Mesenchymal stem cell (in vitro differentiated cells and primary cell): ENCODE results near the gene TSC2.
"Not testable (repeated sequence)": the region's sequence is repeated elsewhere in the genome, so short reads cannot be mapped to it uniquely, and the experiment has no call there.

Experiments
- DNase-seq: peaks from one replicate; pipeline ENCODE4 v3.0.0-alpha.2; 2013
- H2AFZ ChIP-seq: one replicate; pipeline ENCODE4 v1.6.1; 2013; ENCODE audit warnings: low read depth, mild to moderate bottlenecking, control low read depth, inconsistent platforms, low read length, moderate library complexity
- H2AK5ac ChIP-seq: 2 replicates; pipeline ENCODE4 v1.6.1; 2013; ENCODE audit warnings: low read length, moderate library complexity, mild to moderate bottlenecking, inconsistent platforms; ENCODE audit not compliant: severe bottlenecking
- H2BK120ac ChIP-seq: one replicate; pipeline ENCODE4 v1.6.1; 2013; ENCODE audit warnings: low read depth, mild to moderate bottlenecking, inconsistent platforms, low read length, moderate library complexity
- H2BK12ac ChIP-seq, 2 experiments: one replicate each; pipeline ENCODE4 v1.6.1; 2013; ENCODE audit warnings: inconsistent platforms in 2 of 2, low read length in 2 of 2, mild to moderate bottlenecking in 2 of 2, moderate library complexity in 2 of 2, control low read depth in 1 of 2
- H2BK15ac ChIP-seq: one replicate; pipeline ENCODE4 v1.6.1; 2013; ENCODE audit warnings: mild to moderate bottlenecking, low read depth, inconsistent platforms; ENCODE audit not compliant: poor library complexity, severe bottlenecking
- H2BK5ac ChIP-seq: 2 replicates; pipeline ENCODE4 v1.6.1; 2013; ENCODE audit warnings: low read depth, mild to moderate bottlenecking, low read length, control low read depth, inconsistent platforms; ENCODE audit not compliant: poor library complexity, severe bottlenecking
- H3K14ac ChIP-seq, 2 experiments: one replicate each; pipeline ENCODE4 v1.6.1; 2013; ENCODE audit warnings: inconsistent platforms in 2 of 2, low read length in 2 of 2, control low read depth in 1 of 2, mild to moderate bottlenecking in 1 of 2, moderate library complexity in 1 of 2
- H3K18ac ChIP-seq, 2 experiments: one replicate each; pipeline ENCODE4 v1.6.1; 2013; ENCODE audit warnings: inconsistent platforms in 2 of 2, low read length in 2 of 2, control low read depth in 1 of 2, low read depth in 1 of 2, mild to moderate bottlenecking in 1 of 2
- H3K23ac ChIP-seq, 2 experiments: one replicate each; pipeline ENCODE4 v1.6.1; 2013; ENCODE audit warnings: inconsistent platforms in 2 of 2, low read length in 2 of 2, mild to moderate bottlenecking in 2 of 2, moderate library complexity in 2 of 2, control low read depth in 1 of 2
- H3K27ac ChIP-seq: 2 replicates; pipeline ENCODE4 v1.5.1; 2013; ENCODE audit warnings: mild to moderate bottlenecking, moderate library complexity, low read length, control low read depth, inconsistent platforms; ENCODE audit not compliant: poor library complexity, severe bottlenecking
- H3K27me3 ChIP-seq, 2 experiments: 2 replicates each; pipeline versions ENCODE4 v1.6.1 to v1.7.0; 2013; ENCODE audit warnings: low read length in 2 of 2, mild to moderate bottlenecking in 2 of 2, moderate library complexity in 2 of 2, control low read depth in 1 of 2, inconsistent platforms in 1 of 2; ENCODE audit not compliant: control insufficient read depth in 1 of 2, insufficient read depth in 1 of 2
- H3K36me3 ChIP-seq, 2 experiments: 2 replicates each; pipeline versions ENCODE4 v1.6.1 to v1.7.0; 2013; ENCODE audit warnings: low read length in 2 of 2, control low read depth in 1 of 2, inconsistent platforms in 1 of 2, low read depth in 1 of 2, mild to moderate bottlenecking in 1 of 2; ENCODE audit not compliant: insufficient read depth in 2 of 2, control insufficient read depth in 1 of 2
- H3K4ac ChIP-seq, 2 experiments: one replicate each; pipeline ENCODE4 v1.6.1; 2013; ENCODE audit warnings: inconsistent platforms in 2 of 2, low read length in 2 of 2, mild to moderate bottlenecking in 2 of 2, moderate library complexity in 2 of 2, control low read depth in 1 of 2, low read depth in 1 of 2
- H3K4me1 ChIP-seq: 2 replicates; pipeline ENCODE4 v1.6.1; 2013; ENCODE audit warnings: low read depth, low read length, control low read depth; ENCODE audit not compliant: control insufficient read depth, insufficient read depth
- H3K4me2 ChIP-seq: 2 replicates; pipeline ENCODE4 v1.6.1; 2013; ENCODE audit warnings: low read length, mild to moderate bottlenecking, inconsistent platforms; ENCODE audit not compliant: poor library complexity, severe bottlenecking
- H3K4me3 ChIP-seq, 2 experiments: 2 replicates each; pipeline versions ENCODE4 v1.5.1 to v1.7.0; 2013; ENCODE audit warnings: low read length in 2 of 2, mild to moderate bottlenecking in 2 of 2, control low read depth in 1 of 2, low read depth in 1 of 2; ENCODE audit not compliant: insufficient read depth in 1 of 2
- H3K79me1 ChIP-seq: replicated peaks from 2 replicates; pipeline ENCODE4 v1.6.1; 2013; ENCODE audit warnings: mild to moderate bottlenecking, control low read depth, low read length, inconsistent platforms; ENCODE audit not compliant: poor library complexity, severe bottlenecking
- H3K9ac ChIP-seq: 2 replicates; pipeline ENCODE4 v1.7.0; 2013; ENCODE audit warnings: mild to moderate bottlenecking, low read length, moderate library complexity
- H3K9me3 ChIP-seq: 2 replicates; pipeline ENCODE4 v1.7.0; 2013; ENCODE audit warnings: mild to moderate bottlenecking, low read length; ENCODE audit not compliant: control insufficient read depth
- H4K8ac ChIP-seq: one replicate; pipeline ENCODE4 v1.6.1; 2013; ENCODE audit warnings: inconsistent platforms, mild to moderate bottlenecking, low read length, moderate library complexity
- H4K91ac ChIP-seq: one replicate; pipeline ENCODE4 v1.6.1; 2013; ENCODE audit warnings: mild to moderate bottlenecking, low read length, inconsistent platforms
- WGBS: methylation state at CpG from one replicate; pipeline ENCODE4 v1.1.7; 2013; ENCODE audit warnings: mixed read lengths; 5-methylcytosine and 5-hydroxymethylcytosine counted together

Gene TSC2

GRCh38 chr16:2011726-2012125 is 36.1 kb upstream of the TSC2 start:
- H2BK12ac ChIP-seq, H3K27ac ChIP-seq, H3K4ac ChIP-seq, H3K18ac ChIP-seq, H3K4me3 ChIP-seq, H2AFZ ChIP-seq, H3K23ac ChIP-seq, H4K8ac ChIP-seq, H3K14ac ChIP-seq, H3K9me3 ChIP-seq, H3K4me2 ChIP-seq, DNase-seq, H2BK120ac ChIP-seq, H2AK5ac ChIP-seq, H4K91ac ChIP-seq, H3K9ac ChIP-seq, H3K79me1 ChIP-seq, H3K27me3 ChIP-seq, H2BK5ac ChIP-seq, H2BK15ac ChIP-seq: not testable (repeated sequence)
- peaks cover 0 to 12% of the 10 kb centered on the region in 2 experiments for H3K36me3 ChIP-seq
- 67% methylated on average over 3 of the region's 9 CpGs for WGBS
- H3K4me1 ChIP-seq, result peaks cover 25% of the 10 kb centered on the region

GRCh38 chr16:2013527-2013926 is 34.3 kb upstream of the TSC2 start:
- no peaks in the 10 kb centered on the region for H3K36me3 ChIP-seq
- no peak overlapping the region for H3K23ac ChIP-seq
- no peak overlapping the region for H3K9ac ChIP-seq
- H3K4me1 ChIP-seq, result peaks cover 9% of the 10 kb centered on the region
- no peak overlapping the region for H2BK5ac ChIP-seq
- H4K8ac ChIP-seq, result no peak overlapping the region
- H3K9me3 ChIP-seq, result no peaks in the 10 kb centered on the region
- peaks cover 5% of the 10 kb centered on the region for H3K79me1 ChIP-seq
- H2BK12ac ChIP-seq, result no peak overlapping the region
- H2AK5ac ChIP-seq, result no peak overlapping the region
- H2BK15ac ChIP-seq, result no peak overlapping the region
- DNase-seq, result no peak
- WGBS, result 85% methylated on average over 14 of the region's 15 CpGs
- H4K91ac ChIP-seq, result no peak overlapping the region
- H3K18ac ChIP-seq, result peak overlapping the region in 1 of 2 experiments; percentile 19
- no peak overlapping the region for H3K4ac ChIP-seq
- H3K27ac ChIP-seq, result no peak overlapping the region
- no peak overlapping the region for H3K4me2 ChIP-seq
- H2BK120ac ChIP-seq, result no peak overlapping the region
- H3K27me3 ChIP-seq, result peaks cover 3 to 5% of the 10 kb centered on the region in 2 experiments
- H3K4me3 ChIP-seq, result no peak overlapping the region
- H3K14ac ChIP-seq, result no peak overlapping the region
- no peak overlapping the region for H2AFZ ChIP-seq

DNA sequence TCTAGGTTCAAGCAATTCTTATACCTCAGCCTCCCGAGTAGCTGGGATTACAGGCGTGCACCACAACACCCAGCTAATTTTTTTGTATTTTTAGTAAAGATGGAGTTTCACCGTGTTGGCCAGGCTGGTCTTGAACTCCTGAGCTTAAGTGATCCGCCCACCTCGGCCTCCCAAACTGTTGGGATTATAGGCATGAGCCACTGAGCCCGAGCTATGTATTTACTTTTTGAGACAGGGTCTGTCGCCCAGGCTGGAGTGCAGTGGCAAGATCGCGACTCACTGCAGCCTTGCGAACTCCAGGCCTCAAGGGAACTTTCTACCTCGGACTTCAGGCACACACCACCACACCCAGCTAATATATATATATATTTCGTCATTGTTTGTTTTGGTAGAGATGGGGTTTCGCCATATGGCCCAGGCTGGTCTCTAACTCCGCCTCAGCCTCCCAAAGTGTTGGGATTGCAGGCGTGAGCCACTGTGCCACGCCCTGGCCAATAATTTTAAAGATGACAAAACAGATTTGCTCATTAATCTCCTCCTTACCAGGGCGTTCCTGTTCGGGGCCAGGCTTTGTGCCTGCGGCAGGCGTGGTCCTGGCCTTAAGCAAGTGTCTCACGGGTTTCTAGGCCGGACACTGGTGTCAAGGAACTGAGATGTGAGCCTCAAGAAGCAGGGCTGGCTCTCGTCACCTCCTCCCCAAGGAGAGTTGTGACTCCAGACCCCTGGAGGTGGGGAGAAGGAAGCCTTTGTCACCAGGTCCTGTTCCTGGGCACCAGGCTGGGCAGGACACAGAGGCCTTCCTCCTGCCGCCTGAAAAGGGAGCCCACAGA is 32.5 kb upstream of the TSC2 start:
- Histone ChIP-seq H2AFZ (no peak overlapping the region), H3K79me1 (peaks cover 4% of the 10 kb centered on the region), H4K8ac (peak overlapping the region; percentile 94), H3K4me1 (peaks cover 17% of the 10 kb centered on the region), H3K23ac (no peak overlapping the region), H3K14ac (no peak overlapping the region), H2BK5ac (no peak overlapping the region), H3K18ac (no peak overlapping the region), H3K4me3 (no peak overlapping the region), H3K27ac (no peak overlapping the region), H3K9me3 (no peaks in the 10 kb centered on the region), H2BK12ac (no peak overlapping the region), H3K9ac (no peak overlapping the region), H2AK5ac (no peak overlapping the region), H4K91ac (peak overlapping the region; percentile 82), H2BK120ac (no peak overlapping the region), H3K4me2 (no peak overlapping the region), H2BK15ac (no peak overlapping the region), H3K36me3 (no peaks in the 10 kb centered on the region), H3K4ac (no peak overlapping the region), H3K27me3 (peaks cover 14 to 20% of the 10 kb centered on the region in 2 experiments)
- 80% methylated on average over 20 of the region's 24 CpGs for WGBS
- peak; percentile 60 for DNase-seq

DNA sequence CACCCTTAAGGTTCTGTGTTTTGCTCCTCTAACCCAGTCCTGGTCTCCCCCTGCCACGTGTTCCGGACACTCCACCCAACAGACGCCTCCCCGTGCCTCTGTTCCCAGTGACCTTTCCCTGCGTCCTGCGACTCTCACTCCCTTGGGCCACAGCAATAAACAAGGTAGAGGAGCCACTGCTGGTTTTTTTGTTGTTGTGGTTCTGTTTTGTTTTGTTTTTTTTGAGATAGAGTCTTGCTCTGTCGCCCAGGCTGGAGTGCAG is 31.9 kb upstream of the TSC2 start:
- Histone ChIP-seq H4K91ac (peak overlapping the region; percentile 82), H3K4ac (no peak overlapping the region)

More for the DNA sequence above, 31.9 kb upstream of the TSC2 start:
- no peak overlapping the region for H2AFZ ChIP-seq
- peaks cover 17% of the 10 kb centered on the region for H3K4me1 ChIP-seq
- WGBS, result 87% methylated on average over 7 of the region's 7 CpGs
- H2BK12ac ChIP-seq, result no peak overlapping the region
- H3K4me2 ChIP-seq, result no peak overlapping the region
- H4K8ac ChIP-seq, result peak overlapping the region; percentile 94
- H3K18ac ChIP-seq, result no peak overlapping the region
- no peak overlapping the region for H3K27ac ChIP-seq
- H2AK5ac ChIP-seq, result no peak overlapping the region
- H2BK120ac ChIP-seq, result no peak overlapping the region
- H3K23ac ChIP-seq, result no peak overlapping the region
- H3K27me3 ChIP-seq, result peaks cover 20 to 26% of the 10 kb centered on the region in 2 experiments
- H3K9me3 ChIP-seq, result no peaks in the 10 kb centered on the region
- no peak overlapping the region for H3K14ac ChIP-seq
- no peaks in the 10 kb centered on the region for H3K79me1 ChIP-seq
- DNase-seq, result no peak
- H3K4me3 ChIP-seq, result no peak overlapping the region
- H2BK5ac ChIP-seq, result no peak overlapping the region
- no peak overlapping the region for H2BK15ac ChIP-seq
- H3K9ac ChIP-seq, result no peak overlapping the region
- H3K36me3 ChIP-seq, result no peaks in the 10 kb centered on the region
